Neuron (in vitro differentiated cells): Measurements from ENCODE around the gene ATP13A3.

Experiments
- H2AFZ ChIP-seq: one replicate; pipeline ENCODE4 v1.6.1; 2013; ENCODE audit warnings: low read depth, mild to moderate bottlenecking, inconsistent platforms, low read length, moderate library complexity
- H3K27me3 ChIP-seq: one replicate; pipeline ENCODE4 v1.6.1; 2013; ENCODE audit warnings: low read length; ENCODE audit not compliant: insufficient read depth
- H3K36me3 ChIP-seq: one replicate; pipeline ENCODE4 v1.6.1; 2013; ENCODE audit warnings: low read length; ENCODE audit not compliant: insufficient read depth
- H3K4me1 ChIP-seq: one replicate; pipeline ENCODE4 v1.6.1; 2013; ENCODE audit warnings: low read length; ENCODE audit not compliant: insufficient read depth
- H3K4me3 ChIP-seq: 2 replicates; pipeline ENCODE4 v1.5.1; 2013; ENCODE audit warnings: mild to moderate bottlenecking, low read length, moderate library complexity
- H3K9me3 ChIP-seq: one replicate; pipeline ENCODE4 v1.6.1; 2013; ENCODE audit warnings: low read length

ATP13A3 gene

GRCh38 chr3:194364652-194365434, 122.0 kb downstream of the ATP13A3 start:
- Histone ChIP-seq H3K36me3 (no peaks in the 10 kb centered on the region), H3K4me3 (no peak overlapping the region), H2AFZ (no peak overlapping the region), H3K27me3 (peaks cover 45% of the 10 kb centered on the region), H3K4me1 (peaks cover 10% of the 10 kb centered on the region), H3K9me3 (no peaks in the 10 kb centered on the region)

GRCh38 chr3:194364314-194364651, 122.5 kb downstream of the ATP13A3 start:
- peaks cover 40% of the 10 kb centered on the region for H3K27me3 ChIP-seq
- H3K36me3 ChIP-seq: no peaks in the 10 kb centered on the region
- no peaks in the 10 kb centered on the region for H3K9me3 ChIP-seq
- peaks cover 6% of the 10 kb centered on the region for H3K4me1 ChIP-seq
- H2AFZ ChIP-seq: no peak overlapping the region
- H3K4me3 ChIP-seq: no peak overlapping the region

- Histone ChIP-seq H3K9me3 (no peaks in the 10 kb centered on the region), H3K27me3 (peaks cover 17% of the 10 kb centered on the region), H2AFZ (no peak overlapping the region)
These were observed 126.2 kb downstream of the ATP13A3 start for GRCh38 chr3:194360568-194360967.

GRCh38 chr3:194357681-194358080, 129.1 kb downstream of the ATP13A3 start:
- no peaks in the 10 kb centered on the region for H3K9me3 ChIP-seq
- H3K27me3 ChIP-seq: peaks cover 7% of the 10 kb centered on the region
- H3K36me3 ChIP-seq: no peaks in the 10 kb centered on the region
- no peak overlapping the region for H2AFZ ChIP-seq
- no peak overlapping the region for H3K4me3 ChIP-seq
- no peaks in the 10 kb centered on the region for H3K4me1 ChIP-seq

More at GRCh38 chr3:194360568-194360967, 126.2 kb downstream of the ATP13A3 start:
- Histone ChIP-seq H3K36me3 (no peaks in the 10 kb centered on the region), H3K4me1 (peaks cover 6% of the 10 kb centered on the region), H3K4me3 (no peak overlapping the region)

- Histone ChIP-seq H3K27me3 (peaks cover 4% of the 10 kb centered on the region), H3K4me1 (no peaks in the 10 kb centered on the region), H3K9me3 (no peaks in the 10 kb centered on the region)
These were observed 131.4 kb downstream of the ATP13A3 start for GRCh38 chr3:194355379-194355778.

GRCh38 chr3:194354315-194354714, 132.5 kb downstream of the ATP13A3 start:
- Histone ChIP-seq H3K4me1 (no peaks in the 10 kb centered on the region), H3K27me3 (peaks cover 4% of the 10 kb centered on the region), H2AFZ (no peak overlapping the region), H3K4me3 (no peak overlapping the region), H3K36me3 (no peaks in the 10 kb centered on the region), H3K9me3 (no peaks in the 10 kb centered on the region)

More at GRCh38 chr3:194355379-194355778, 131.4 kb downstream of the ATP13A3 start:
- H3K4me3 ChIP-seq: no peak overlapping the region
- no peak overlapping the region for H2AFZ ChIP-seq
- no peaks in the 10 kb centered on the region for H3K36me3 ChIP-seq
